WERI-Rb-1 (cell line): Measurements from ENCODE around the gene TEAD3.

Experiments used
- DNase-seq: peaks from one replicate; pipeline ENCODE4 v3.0.0-alpha.2; 2020
- H3K27ac ChIP-seq: fragments of 250-450 bp; sonication (Bioruptor Pico); 2 replicates; pipeline ENCODE4 v1.5.1; 2020; ENCODE audit warnings: mild to moderate bottlenecking, moderate library complexity
- H3K27me3 ChIP-seq: fragments of 250-450 bp; sonication (Bioruptor Pico); 2 replicates; pipeline ENCODE4 v1.5.1; 2021; ENCODE audit warnings: mild to moderate bottlenecking, low read depth, moderate library complexity; ENCODE audit not compliant: insufficient read depth, severe bottlenecking
- H3K36me3 ChIP-seq: fragments of 250-450 bp; sonication (Bioruptor Pico); 2 replicates; pipeline ENCODE4 v1.5.1; 2020; ENCODE audit warnings: mild to moderate bottlenecking, moderate library complexity
- H3K4me3 ChIP-seq: 2 replicates; pipeline ENCODE4 v1.5.1; 2011; ENCODE audit warnings: low read depth, mild to moderate bottlenecking, control low read depth, low read length
- H3K9me3 ChIP-seq: fragments of 250-450 bp; sonication (Bioruptor Pico); 2 replicates; pipeline ENCODE4 v1.5.1; 2021; ENCODE audit warnings: mild to moderate bottlenecking, moderate library complexity; ENCODE audit not compliant: severe bottlenecking
- CTCF ChIP-seq: IDR thresholded peaks from 2 replicates; pipeline ENCODE4 v1.5.1; 2011; ENCODE audit warnings: low read depth, mild to moderate bottlenecking, control low read depth, inconsistent platforms, low read length

The TEAD3 gene

GRCh38 chr6:35427851-35428321 is 69.0 kb downstream of the TEAD3 start:
- Histone ChIP-seq H3K27me3 (no peaks in the 10 kb centered on the region), H3K9me3 (peaks cover 19% of the 10 kb centered on the region), H3K27ac (peak overlapping the region; percentile 67), H3K36me3 (peaks cover 14% of the 10 kb centered on the region), H3K4me3 (no peak overlapping the region)
- peak; percentile 80 for DNase-seq
- no peak for TF ChIP-seq CTCF

- Histone ChIP-seq H3K27me3 (no peaks in the 10 kb centered on the region), H3K27ac (peak overlapping the region; percentile 56; the same call in 1 of the 2 replicates), H3K4me3 (no peak overlapping the region), H3K36me3 (peaks cover 17% of the 10 kb centered on the region), H3K9me3 (peaks cover 19% of the 10 kb centered on the region)
- TF ChIP-seq CTCF, result no peak
- no peak for DNase-seq
Observed at GRCh38 chr6:35427435-35427834, 69.4 kb downstream of the TEAD3 start.

- Histone ChIP-seq H3K27ac (no peak overlapping the region), H3K9me3 (peaks cover 19% of the 10 kb centered on the region), H3K4me3 (no peak overlapping the region)
Observed at GRCh38 chr6:35426074-35426473, 70.8 kb downstream of the TEAD3 start.

GRCh38 chr6:35425284-35425683 is 71.6 kb downstream of the TEAD3 start:
- Histone ChIP-seq H3K9me3 (peaks cover 18% of the 10 kb centered on the region), H3K4me3 (no peak overlapping the region), H3K27me3 (no peaks in the 10 kb centered on the region), H3K36me3 (peaks cover 25% of the 10 kb centered on the region), H3K27ac (no peak overlapping the region)
- no peak for TF ChIP-seq CTCF
- DNase-seq, result no peak

More at GRCh38 chr6:35426074-35426473, 70.8 kb downstream of the TEAD3 start:
- TF ChIP-seq CTCF, result no peak
- H3K27me3 ChIP-seq, result no peaks in the 10 kb centered on the region
- peaks cover 25% of the 10 kb centered on the region for H3K36me3 ChIP-seq
- DNase-seq, result no peak
